CD14-positive monocyte (primary cell): Measurements from ENCODE around the gene CNST. TPM values are rescaled to one million over a fixed set of nuclear protein-coding genes. Genes with fewer than 3 reads are reported as not detected.

Source experiments
- DNase-seq, 3 donors: peaks; one replicate each; pipeline ENCODE4 v3.0.0-alpha.2; 2011 to 2022
- H2AFZ ChIP-seq: 2 replicates; pipeline ENCODE4 v1.6.0; 2012; ENCODE audit warnings: mild to moderate bottlenecking, low read depth, low read length, inconsistent platforms; ENCODE audit not compliant: insufficient read depth, poor library complexity, severe bottlenecking
- H3K27ac ChIP-seq, 2 donors: 1 replicate in 1 of 2; 2 replicates in 1 of 2; pipeline ENCODE4 v1.5.1; 2012 to 2013; ENCODE audit warnings: low read length in 2 of 2, control low read depth in 1 of 2, inconsistent platforms in 1 of 2, low read depth in 1 of 2, mild to moderate bottlenecking in 1 of 2
- H3K27me3 ChIP-seq, 2 donors: one replicate each; pipeline versions ENCODE4 v1.6.0 to v1.6.1; 2011 to 2013; ENCODE audit warnings: low read length in 2 of 2; ENCODE audit not compliant: control insufficient read depth in 2 of 2, insufficient read depth in 2 of 2
- H3K36me3 ChIP-seq, 2 donors: replicated peaks in 1 of 2; 1 replicate in 1 of 2; 2 replicates in 1 of 2; pipeline versions ENCODE4 v1.5.1 to v1.6.1; 2012 to 2013; ENCODE audit warnings: low read length in 2 of 2, control low read depth in 1 of 2, inconsistent platforms in 1 of 2, mild to moderate bottlenecking in 1 of 2; ENCODE audit not compliant: insufficient read depth in 2 of 2, control insufficient read depth in 1 of 2
- H3K4me1 ChIP-seq, 2 donors: 1 replicate in 1 of 2; 2 replicates in 1 of 2; pipeline versions ENCODE4 v1.5.1 to v1.6.1; 2012 to 2013; ENCODE audit warnings: low read length in 2 of 2, control low read depth in 1 of 2, inconsistent platforms in 1 of 2, mild to moderate bottlenecking in 1 of 2, moderate library complexity in 1 of 2; ENCODE audit not compliant: insufficient read depth in 2 of 2, control insufficient read depth in 1 of 2
- H3K4me2 ChIP-seq: replicated peaks from 2 replicates; pipeline ENCODE3; 2012; ENCODE audit warnings: low read length, moderate library complexity, mild to moderate bottlenecking; ENCODE audit not compliant: poor library complexity, severe bottlenecking; ENCODE audit errors: extremely low read depth
- H3K4me3 ChIP-seq, 3 experiments: fragments of 200-600 bp in 1 of 3; sonication (generic) in 1 of 3; replicated peaks in 1 of 3; 1 replicate in 2 of 3; 2 replicates in 1 of 3; pipeline ENCODE4 v1.5.1; 2011 to 2013; ENCODE audit warnings: low read length in 3 of 3, mild to moderate bottlenecking in 3 of 3, control low read depth in 2 of 3, low read depth in 2 of 3, inconsistent platforms in 1 of 3, moderate library complexity in 1 of 3
- H3K79me2 ChIP-seq: 2 replicates; pipeline ENCODE4 v1.6.0; 2012; ENCODE audit warnings: mild to moderate bottlenecking, control low read depth, inconsistent platforms, low read length, moderate library complexity; ENCODE audit not compliant: insufficient read depth
- H3K9ac ChIP-seq: 2 replicates; pipeline ENCODE4 v1.6.0; 2017; ENCODE audit warnings: low read length, mild to moderate bottlenecking; ENCODE audit not compliant: insufficient read depth, poor library complexity, severe bottlenecking
- H3K9me3 ChIP-seq, 2 donors: replicated peaks in 1 of 2; 1 replicate in 1 of 2; 2 replicates in 1 of 2; pipeline versions ENCODE4 v1.5.1 to v1.6.1; 2012 to 2013; ENCODE audit warnings: low read length in 2 of 2, control low read depth in 1 of 2; ENCODE audit not compliant: control insufficient read depth in 1 of 2, insufficient read depth in 1 of 2
- H4K20me1 ChIP-seq: 2 replicates; pipeline ENCODE4 v1.6.0; 2012; ENCODE audit warnings: mild to moderate bottlenecking, low read length, control low read depth, moderate library complexity; ENCODE audit not compliant: insufficient read depth
- H3K27ac Mint-ChIP-seq, 7 donors: one replicate each; pipeline ENCODE4 v1.8.0; 2020; ENCODE audit warnings: mild to moderate bottlenecking in 7 of 7, mixed read lengths in 7 of 7, moderate library complexity in 6 of 7, inconsistent platforms in 2 of 7
- H3K27me3 Mint-ChIP-seq, 3 donors: one replicate each; pipeline ENCODE4 v1.8.0; 2021 to 2022; ENCODE audit warnings: low read depth in 3 of 3, mild to moderate bottlenecking in 3 of 3, mixed read lengths in 3 of 3, moderate library complexity in 3 of 3, inconsistent platforms in 1 of 3
- H3K36me3 Mint-ChIP-seq, 2 donors: one replicate each; pipeline ENCODE4 v1.8.0; 2020; ENCODE audit warnings: mixed read lengths in 2 of 2, inconsistent platforms in 1 of 2, mild to moderate bottlenecking in 1 of 2
- H3K4me1 Mint-ChIP-seq: one replicate; pipeline ENCODE4 v1.8.0; 2020; ENCODE audit warnings: mild to moderate bottlenecking, mixed read lengths
- H3K4me3 Mint-ChIP-seq, 2 donors: one replicate each; pipeline ENCODE4 v1.8.0; 2020; ENCODE audit warnings: mild to moderate bottlenecking in 2 of 2, mixed read lengths in 2 of 2, moderate library complexity in 1 of 2
- H3K9me3 Mint-ChIP-seq, 7 donors: one replicate each; pipeline ENCODE4 v1.8.0; 2020 to 2022; ENCODE audit warnings: mixed read lengths in 7 of 7, mild to moderate bottlenecking in 6 of 7, moderate library complexity in 6 of 7, inconsistent platforms in 2 of 7
- CTCF ChIP-seq: fragments of 200-600 bp; IDR thresholded peaks from one replicate; pipeline ENCODE4 v1.8.0; 2022; ENCODE audit warnings: antibody characterized with exemption, mild to moderate bottlenecking
- WGBS: methylation state at CpG from one replicate; pipeline ENCODE4 v1.1.5; 2013; ENCODE audit warnings: missing lambda C conversion rate; ENCODE audit not compliant: insufficient coverage; 5-methylcytosine and 5-hydroxymethylcytosine counted together
- intact Hi-C, 2 donors: fragments of 100-400 bp; cut with micrococcal nuclease; formaldehyde crosslinking; loops; one replicate each; pipeline versions ENCODE4 v1.15.0 to v1.15.1; 2023
- polyA plus RNA-seq, 3 donors: library from polyadenylated mRNA; depleted of rRNA in 1 of 3; unstranded in 2 of 3; stranded (reverse) in 1 of 3; fragments of 300-500 nt in 2 of 3; fragments of >200 nt in 1 of 3; fragmentation: Illumina TruSeq in 2 of 3; gene quantifications; 1 replicate in 2 of 3; 2 replicates in 1 of 3; pipeline ENCODE4 v1.2.3, GENCODE V29; 2012 to 2021

The CNST gene
- polyA plus RNA-seq, 3 donors, result 11.0 to 14.1 (median 13.7) TPM

DNA sequence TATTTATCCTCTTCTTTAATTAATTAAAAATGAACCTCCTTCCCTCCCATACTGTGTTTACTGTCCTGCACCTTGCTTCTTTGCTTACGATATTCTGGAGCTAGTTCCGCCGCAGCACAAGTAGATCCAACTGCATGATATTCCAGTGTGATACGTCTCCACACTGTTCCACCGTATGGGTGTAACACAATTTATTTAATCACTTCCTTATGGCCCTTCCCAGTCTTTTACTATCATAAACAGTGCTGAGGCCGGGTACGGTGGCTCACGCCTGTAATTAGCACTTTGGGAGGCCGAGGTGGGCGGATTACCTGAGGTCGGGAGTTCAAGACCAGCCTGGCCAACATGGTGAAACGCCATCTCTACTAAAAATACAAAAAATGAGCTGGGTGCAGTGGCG, 25.7 kb downstream of the CNST start:
- Histone ChIP-seq H3K79me2 (peaks cover 66% of the 10 kb centered on the region), H4K20me1 (peaks cover 6% of the 10 kb centered on the region), H3K4me1 (peaks cover 6 to 15% of the 10 kb centered on the region in 2 donors), H3K36me3 (peaks cover 18 to 49% of the 10 kb centered on the region in 2 donors), H2AFZ (no peak overlapping the region), H3K9me3 (peaks cover 4 to 5% of the 10 kb centered on the region in 2 donors), H3K27ac (no peak overlapping the region), H3K4me2 (no peak overlapping the region), H3K9ac (no peak overlapping the region), H3K4me3 (no peak overlapping the region), H3K27me3 (no peaks in the 10 kb centered on the region)
- H3K27ac Mint-ChIP-seq, result peak overlapping the region in 2 of 7 donors; percentile 24 to 80
- peaks cover 36 to 42% of the 10 kb centered on the region in 2 donors for H3K36me3 Mint-ChIP-seq
- H3K4me1 Mint-ChIP-seq, result peaks cover 14% of the 10 kb centered on the region
- intact Hi-C loops, result no loop called here
- H3K4me3 Mint-ChIP-seq, result no peak overlapping the region
- DNase-seq, result no peak
- H3K27me3 Mint-ChIP-seq, result no peaks in the 10 kb centered on the region
- TF ChIP-seq CTCF, result no peak
- H3K9me3 Mint-ChIP-seq, result peaks cover 5 to 12% (median 9%) of the 10 kb centered on the region in 7 donors
- WGBS, result 96% methylated on average over 9 of the region's 13 CpGs

DNA sequence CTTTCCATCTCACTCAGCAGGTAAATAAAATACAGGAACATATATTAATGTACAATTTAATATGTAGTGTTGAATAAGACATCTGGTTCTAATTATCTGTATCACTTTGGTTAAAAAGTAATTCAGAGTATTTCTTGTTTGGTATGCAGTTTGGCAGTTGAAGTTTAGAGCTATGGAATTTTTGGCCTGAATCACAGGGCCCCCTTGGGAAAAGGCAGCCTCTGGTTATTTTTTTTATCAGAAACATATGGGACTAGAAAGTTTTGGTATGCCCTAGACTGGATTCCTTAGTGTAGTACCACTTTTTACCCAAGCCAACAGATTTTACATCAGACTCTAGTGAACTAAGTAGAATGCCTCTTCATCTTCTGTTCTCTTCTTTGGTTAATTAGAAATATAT, 26.4 kb downstream of the CNST start:
- peak overlapping the region in 1 of 7 donors; percentile 42 for H3K27ac Mint-ChIP-seq
- Histone ChIP-seq H3K4me3 (no peak overlapping the region), H2AFZ (no peak overlapping the region), H3K36me3 (peaks cover 18 to 55% of the 10 kb centered on the region in 2 donors), H3K79me2 (peaks cover 69% of the 10 kb centered on the region), H3K27ac (no peak overlapping the region), H3K9ac (no peak overlapping the region), H3K27me3 (no peaks in the 10 kb centered on the region), H3K9me3 (peaks cover 4 to 5% of the 10 kb centered on the region in 2 donors), H3K4me1 (peaks cover 3 to 8% of the 10 kb centered on the region in 2 donors), H4K20me1 (peaks cover 9% of the 10 kb centered on the region), H3K4me2 (no peak overlapping the region)
- peaks cover 5 to 12% (median 9%) of the 10 kb centered on the region in 7 donors for H3K9me3 Mint-ChIP-seq
- H3K27me3 Mint-ChIP-seq, result no peaks in the 10 kb centered on the region
- intact Hi-C loops, result no loop called here
- H3K4me1 Mint-ChIP-seq, result peaks cover 7% of the 10 kb centered on the region
- TF ChIP-seq CTCF, result no peak
- peaks cover 41 to 46% of the 10 kb centered on the region in 2 donors for H3K36me3 Mint-ChIP-seq
- H3K4me3 Mint-ChIP-seq, result no peak overlapping the region
- DNase-seq, result no peak
